Measurements from ENCODE around the gene RPL36.

The RPL36 gene

GRCh38 chr19:5669212-5669611 is 20.9 kb upstream of the RPL36 start:
- Histone ChIP-seq H3K27me3 (ENCODE audit: low read length) (no peaks in the 10 kb centered on the region), H3K27ac (ENCODE audit: low read depth, low read length) (no peak overlapping the region), H3K4me3 (ENCODE audit: insufficient read depth, low read length, poor library complexity, severe bottlenecking) (no peak overlapping the region), H3K9ac (ENCODE audit: low read length) (no peak overlapping the region), H4K20me1 (ENCODE audit: low read depth, low read length) (peaks cover 2% of the 10 kb centered on the region; the same call in 1 of the 2 replicates), H3K4me2 (ENCODE audit: low read depth, low read length, poor library complexity, severe bottlenecking) (no peak overlapping the region), H3K79me2 (ENCODE audit: insufficient read depth, low read length) (no peaks in the 10 kb centered on the region), H2AFZ (ENCODE audit: low read depth, low read length, severe bottlenecking) (no peak overlapping the region), H3F3A (ENCODE audit: insufficient read depth) (no peaks in the 10 kb centered on the region), H3K9me2 (replicated peaks; ENCODE audit: insufficient read depth, low read length) (no peaks in the 10 kb centered on the region), H3K36me3 (ENCODE audit: low read length) (0 out of 2 replicates have a peak, but pooled peaks cover 3% of the 10 kb centered on the region), H3K9me3 (ENCODE audit: insufficient read depth, low read length) (no peaks in the 10 kb centered on the region)
- no peak for TF ChIP-seq EZH2phosphoT487 (conservative IDR thresholded peaks at IDR 0.05; ENCODE audit: low read length)
- TF ChIP-seq CTCF (IDR thresholded peaks at IDR 0.05; ENCODE audit: insufficient read depth, low read length, poor library complexity, severe bottlenecking): no peak

GRCh38 chr19:5671600-5671999 is 18.5 kb upstream of the RPL36 start:
- H3F3A ChIP-seq (ENCODE audit: insufficient read depth): peaks cover 3% of the 10 kb centered on the region; the same call in 1 of the 2 replicates
- H3K9me3 ChIP-seq (ENCODE audit: insufficient read depth, low read length): no peaks in the 10 kb centered on the region
- H3K9ac ChIP-seq (ENCODE audit: low read length): no peak overlapping the region
- H3K4me2 ChIP-seq (ENCODE audit: low read depth, low read length, poor library complexity, severe bottlenecking): no peak overlapping the region
- H3K4me3 ChIP-seq (ENCODE audit: insufficient read depth, low read length, poor library complexity, severe bottlenecking): no peak overlapping the region
- no peaks in the 10 kb centered on the region for H3K36me3 ChIP-seq (ENCODE audit: low read length)
- no peaks in the 10 kb centered on the region for H3K9me2 ChIP-seq (replicated peaks; ENCODE audit: insufficient read depth, low read length)
- TF ChIP-seq CTCF (IDR thresholded peaks at IDR 0.05; ENCODE audit: insufficient read depth, low read length, poor library complexity, severe bottlenecking): no peak
- TF ChIP-seq EZH2phosphoT487 (conservative IDR thresholded peaks at IDR 0.05; ENCODE audit: low read length): no peak
- no peak overlapping the region for H2AFZ ChIP-seq (ENCODE audit: low read depth, low read length, severe bottlenecking)
- no peak overlapping the region for H3K27ac ChIP-seq (ENCODE audit: low read depth, low read length)
- H4K20me1 ChIP-seq (ENCODE audit: low read depth, low read length): no peaks in the 10 kb centered on the region
- H3K27me3 ChIP-seq (ENCODE audit: low read length): no peaks in the 10 kb centered on the region
- no peaks in the 10 kb centered on the region for H3K79me2 ChIP-seq (ENCODE audit: insufficient read depth, low read length)

GRCh38 chr19:5672708-5673459 is 17.2 kb upstream of the RPL36 start:
- Histone ChIP-seq H3K79me2 (ENCODE audit: insufficient read depth, low read length) (no peaks in the 10 kb centered on the region), H3K4me2 (ENCODE audit: low read depth, low read length, poor library complexity, severe bottlenecking) (no peak overlapping the region), H4K20me1 (ENCODE audit: low read depth, low read length) (no peaks in the 10 kb centered on the region), H3K36me3 (ENCODE audit: low read length) (no peaks in the 10 kb centered on the region), H3K27me3 (ENCODE audit: low read length) (no peaks in the 10 kb centered on the region), H3K9me3 (ENCODE audit: insufficient read depth, low read length) (no peaks in the 10 kb centered on the region), H3K9ac (ENCODE audit: low read length) (no peak overlapping the region), H3K4me3 (ENCODE audit: insufficient read depth, low read length, poor library complexity, severe bottlenecking) (no peak overlapping the region), H3K9me2 (replicated peaks; ENCODE audit: insufficient read depth, low read length) (no peaks in the 10 kb centered on the region), H3K27ac (ENCODE audit: low read depth, low read length) (no peak overlapping the region), H3F3A (ENCODE audit: insufficient read depth) (peaks cover 3% of the 10 kb centered on the region; the same call in 1 of the 2 replicates), H2AFZ (ENCODE audit: low read depth, low read length, severe bottlenecking) (no peak overlapping the region)
- TF ChIP-seq EZH2phosphoT487 (conservative IDR thresholded peaks at IDR 0.05; ENCODE audit: low read length): no peak
- TF ChIP-seq CTCF (IDR thresholded peaks at IDR 0.05; ENCODE audit: insufficient read depth, low read length, poor library complexity, severe bottlenecking): no peak
